Fibroblast of villous mesenchyme (primary cell): Measurements from ENCODE around the gene RNF135. TPM values are rescaled to one million over a fixed set of nuclear protein-coding genes. Genes with fewer than 3 reads are reported as not detected.
A peak's percentile ranks its signal among the peaks of the same experiment; 100 is the strongest.
"Not testable (repeated sequence)": the region's sequence is repeated elsewhere in the genome, so short reads cannot be mapped to it uniquely, and the experiment has no call there.

ENCODE experiments used
- DNase-seq: peaks from one replicate; pipeline ENCODE4 v3.0.0-alpha.2; 2010; ENCODE audit warnings: low read depth
- H3K4me3 ChIP-seq: 2 replicates; pipeline ENCODE4 v1.5.1; 2011; ENCODE audit warnings: low read depth, mild to moderate bottlenecking, low read length
- CTCF ChIP-seq: IDR thresholded peaks from 2 replicates; pipeline ENCODE4 v1.5.1; 2012; ENCODE audit warnings: low read depth, mild to moderate bottlenecking, low read length; ENCODE audit not compliant: insufficient read depth
- total RNA-seq: library from RNA; depleted of rRNA; stranded (reverse); fragments of >200 nt; gene quantifications from 2 replicates; pipeline ENCODE4 v1.2.3, GENCODE V29; 2012

Gene RNF135
- total RNA-seq, 1 donor = 8.6 TPM

GRCh38 chr17:31007695-31008373 lies 37.0 kb downstream of the RNF135 start:
- TF ChIP-seq CTCF = no peak
- no peak for DNase-seq
- H3K4me3 ChIP-seq = peak overlapping the region; percentile 60

GRCh38 chr17:31008374-31009041 lies 37.7 kb downstream of the RNF135 start:
- TF ChIP-seq CTCF = no peak
- DNase-seq = peak; percentile 60
- peak overlapping the region; percentile 60 for H3K4me3 ChIP-seq

- peak; percentile 11 for DNase-seq
- peak overlapping the region; percentile 60 for H3K4me3 ChIP-seq
Measured at GRCh38 chr17:31009042-31009702, 38.3 kb downstream of the RNF135 start.

GRCh38 chr17:31010014-31010413 lies 39.2 kb downstream of the RNF135 start:
- H3K4me3 ChIP-seq, DNase-seq: not testable (repeated sequence)

GRCh38 chr17:31013844-31014243 lies 43.0 kb downstream of the RNF135 start:
- H3K4me3 ChIP-seq = no peak overlapping the region
- DNase-seq = no peak
- TF ChIP-seq CTCF = no peak

- no peak overlapping the region for H3K4me3 ChIP-seq
- DNase-seq = no peak
- TF ChIP-seq CTCF = no peak
Measured at GRCh38 chr17:31015639-31016038, 44.8 kb downstream of the RNF135 start.

- H3K4me3 ChIP-seq = no peak overlapping the region
- no peak for DNase-seq
- no peak for TF ChIP-seq CTCF
Measured at GRCh38 chr17:31019004-31019403, 48.2 kb downstream of the RNF135 start.

- not testable (repeated sequence) for DNase-seq, H3K4me3 ChIP-seq
Measured at GRCh38 chr17:31023171-31023570, 52.3 kb downstream of the RNF135 start.
